ENCODE measurements around the gene MTUS2.

Gene MTUS2

DNA sequence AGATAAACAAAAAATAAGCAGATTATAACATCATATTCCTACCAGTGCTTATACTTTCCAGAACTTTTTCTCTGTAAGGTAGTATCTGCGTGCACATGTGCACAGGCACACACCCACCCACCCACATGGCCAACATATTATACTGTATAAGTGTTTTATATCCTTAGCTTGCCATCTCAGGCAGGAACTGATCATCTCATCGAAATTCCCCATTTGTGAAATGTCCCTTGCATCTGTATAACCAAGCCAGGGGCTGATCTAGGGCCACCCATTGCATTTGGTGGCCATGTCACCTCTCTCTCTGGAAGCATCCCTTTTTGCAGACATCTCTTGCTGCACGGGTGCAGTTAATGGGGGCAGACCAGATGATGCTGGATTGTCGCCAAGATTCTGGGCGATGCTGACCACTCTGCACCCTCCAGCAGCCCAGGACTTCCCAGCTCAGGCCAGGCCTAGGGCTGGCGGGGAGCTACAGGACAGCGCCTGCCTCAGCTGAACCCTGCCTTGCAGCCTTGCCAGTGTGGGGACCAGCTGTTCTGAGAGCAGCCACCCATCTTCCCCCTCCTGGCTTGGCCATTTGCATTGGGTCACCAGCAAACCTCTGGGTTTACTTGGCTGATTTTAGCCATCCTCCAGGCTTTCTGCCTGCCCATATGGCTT, 679.5 kb downstream of the MTUS2 start:
- no peak overlapping the region for H3K4me3 ChIP-seq (ENCODE audit: low read depth, low read length)
- TF ChIP-seq, protein P1, sequence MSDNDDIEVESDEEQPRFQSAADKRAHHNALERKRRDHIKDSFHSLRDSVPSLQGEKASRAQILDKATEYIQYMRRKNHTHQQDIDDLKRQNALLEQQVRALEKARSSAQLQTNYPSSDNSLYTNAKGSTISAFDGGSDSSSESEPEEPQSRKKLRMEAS (IDR thresholded peaks at IDR 0.05; ENCODE audit: low read depth, low read length): no peak
- no peak for TF ChIP-seq POLR2A (IDR thresholded peaks at IDR 0.05; ENCODE audit: extremely low read depth, insufficient read length)
- no peak for TF ChIP-seq MYC (IDR thresholded peaks at IDR 0.05; ENCODE audit: low read depth, low read length)
- TF ChIP-seq, protein P2, sequence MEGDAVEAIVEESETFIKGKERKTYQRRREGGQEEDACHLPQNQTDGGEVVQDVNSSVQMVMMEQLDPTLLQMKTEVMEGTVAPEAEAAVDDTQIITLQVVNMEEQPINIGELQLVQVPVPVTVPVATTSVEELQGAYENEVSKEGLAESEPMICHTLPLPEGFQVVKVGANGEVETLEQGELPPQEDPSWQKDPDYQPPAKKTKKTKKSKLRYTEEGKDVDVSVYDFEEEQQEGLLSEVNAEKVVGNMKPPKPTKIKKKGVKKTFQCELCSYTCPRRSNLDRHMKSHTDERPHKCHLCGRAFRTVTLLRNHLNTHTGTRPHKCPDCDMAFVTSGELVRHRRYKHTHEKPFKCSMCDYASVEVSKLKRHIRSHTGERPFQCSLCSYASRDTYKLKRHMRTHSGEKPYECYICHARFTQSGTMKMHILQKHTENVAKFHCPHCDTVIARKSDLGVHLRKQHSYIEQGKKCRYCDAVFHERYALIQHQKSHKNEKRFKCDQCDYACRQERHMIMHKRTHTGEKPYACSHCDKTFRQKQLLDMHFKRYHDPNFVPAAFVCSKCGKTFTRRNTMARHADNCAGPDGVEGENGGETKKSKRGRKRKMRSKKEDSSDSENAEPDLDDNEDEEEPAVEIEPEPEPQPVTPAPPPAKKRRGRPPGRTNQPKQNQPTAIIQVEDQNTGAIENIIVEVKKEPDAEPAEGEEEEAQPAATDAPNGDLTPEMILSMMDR (IDR thresholded peaks at IDR 0.05; ENCODE audit: low read depth, low read length): no peak
- DNase-seq (ENCODE audit: low read depth): no peak

DNA sequence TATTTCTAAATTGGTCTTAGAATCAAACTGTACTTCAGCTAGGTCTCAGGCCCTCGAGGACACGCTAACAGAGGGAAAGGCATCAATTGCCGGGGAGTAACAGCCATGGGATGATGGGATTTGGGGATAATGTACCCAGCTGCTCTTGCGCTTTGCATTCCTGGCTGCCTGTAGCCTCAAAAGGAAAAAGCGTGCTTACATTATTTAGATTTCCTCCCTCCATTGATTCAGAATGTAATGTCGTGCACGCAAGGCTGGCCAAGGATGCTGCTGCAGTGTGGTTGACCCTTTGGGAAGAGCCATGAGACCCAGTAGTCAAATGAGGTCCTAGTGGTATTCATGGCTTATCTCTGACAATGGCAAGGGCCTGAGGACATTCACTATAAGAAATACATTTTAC, 680.2 kb downstream of the MTUS2 start:
- TF ChIP-seq POLR2A (IDR thresholded peaks at IDR 0.05; ENCODE audit: extremely low read depth, insufficient read length) (no peak), MYC (IDR thresholded peaks at IDR 0.05; ENCODE audit: low read depth, low read length) (no peak)
- TF ChIP-seq, protein P1 (IDR thresholded peaks at IDR 0.05; ENCODE audit: low read depth, low read length): no peak
- TF ChIP-seq, protein P2 (IDR thresholded peaks at IDR 0.05; ENCODE audit: low read depth, low read length): no peak
- no peak overlapping the region for H3K4me3 ChIP-seq (ENCODE audit: low read depth, low read length)
- DNase-seq (ENCODE audit: low read depth): no peak

- no peak overlapping the region for H3K4me3 ChIP-seq (ENCODE audit: low read depth, low read length)
- TF ChIP-seq, protein P2 (IDR thresholded peaks at IDR 0.05; ENCODE audit: low read depth, low read length): no peak
- TF ChIP-seq POLR2A (IDR thresholded peaks at IDR 0.05; ENCODE audit: extremely low read depth, insufficient read length): no peak
- TF ChIP-seq, protein P1 (IDR thresholded peaks at IDR 0.05; ENCODE audit: low read depth, low read length): no peak
- no peak for TF ChIP-seq MYC (IDR thresholded peaks at IDR 0.05; ENCODE audit: low read depth, low read length)
- no peak for DNase-seq (ENCODE audit: low read depth)
These were observed 681.5 kb downstream of the MTUS2 start for GRCh38 chr13:29501674-29502073.

DNA sequence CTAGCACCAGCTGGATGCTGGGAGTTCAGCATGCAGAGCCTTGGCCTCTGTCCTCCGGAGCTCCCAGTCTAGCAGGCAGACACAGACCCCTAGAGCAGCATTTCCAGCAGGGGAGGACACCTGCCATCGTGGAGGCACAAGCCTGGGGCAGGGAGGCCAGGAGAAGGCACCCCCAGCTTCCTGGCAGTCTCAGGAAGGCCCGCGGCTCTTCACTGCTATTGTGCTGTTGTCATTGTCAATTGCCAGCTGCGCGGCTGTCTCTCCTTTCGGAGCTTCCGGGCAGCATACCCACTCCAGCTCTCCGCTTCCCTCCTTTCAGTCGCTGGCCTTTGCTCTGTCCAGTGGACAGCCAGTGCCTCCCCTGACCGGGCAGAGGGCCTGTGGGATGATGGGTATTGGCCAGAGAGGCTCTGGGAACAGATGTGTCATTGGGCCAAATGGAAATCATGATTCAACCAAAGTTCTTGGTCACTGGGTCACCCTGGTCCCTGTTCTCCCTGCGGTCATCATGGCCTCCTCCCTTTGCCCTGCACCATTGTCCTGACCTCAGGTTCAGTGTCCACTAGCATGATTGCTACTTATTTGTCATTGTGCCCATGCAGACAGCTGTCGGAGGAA, 682.4 kb downstream of the MTUS2 start:
- DNase-seq (ENCODE audit: low read depth): no peak
- TF ChIP-seq POLR2A (IDR thresholded peaks at IDR 0.05; ENCODE audit: extremely low read depth, insufficient read length) (no peak), MYC (IDR thresholded peaks at IDR 0.05; ENCODE audit: low read depth, low read length) (no peak)
- TF ChIP-seq, protein P2 (IDR thresholded peaks at IDR 0.05; ENCODE audit: low read depth, low read length): no peak
- TF ChIP-seq, protein P1 (IDR thresholded peaks at IDR 0.05; ENCODE audit: low read depth, low read length): no peak
- H3K4me3 ChIP-seq (ENCODE audit: low read depth, low read length): no peak overlapping the region

- DNase-seq (ENCODE audit: low read depth): no peak
- TF ChIP-seq POLR2A (IDR thresholded peaks at IDR 0.05; ENCODE audit: extremely low read depth, insufficient read length) (no peak), MYC (IDR thresholded peaks at IDR 0.05; ENCODE audit: low read depth, low read length) (no peak)
- TF ChIP-seq, protein P2 (IDR thresholded peaks at IDR 0.05; ENCODE audit: low read depth, low read length): no peak
- TF ChIP-seq, protein P1 (IDR thresholded peaks at IDR 0.05; ENCODE audit: low read depth, low read length): no peak
- H3K4me3 ChIP-seq (ENCODE audit: low read depth, low read length): no peak overlapping the region
These were observed 683.1 kb downstream of the MTUS2 start for GRCh38 chr13:29503041-29503837.
